ENCODE measurements around the gene RAP1GAP. TPM values are rescaled to one million over a fixed set of nuclear protein-coding genes. Genes with fewer than 3 reads are reported as not detected.
"Not testable (repeated sequence)": the region's sequence is repeated elsewhere in the genome, so short reads cannot be mapped to it uniquely, and the experiment has no call there.

Gene RAP1GAP
- total RNA-seq, 1 experiment from 2014 or later: 7.2 TPM

GRCh38 chr1:21631944-21632887, 36.9 kb downstream of the RAP1GAP start:
- H3K9me3 Mint-ChIP-seq (ENCODE audit: unreplicated experiment): no peaks in the 10 kb centered on the region
- no peaks in the 10 kb centered on the region for H3K36me3 Mint-ChIP-seq (ENCODE audit: insufficient read depth, unreplicated experiment)
- H3K27me3 Mint-ChIP-seq (ENCODE audit: insufficient read depth, unreplicated experiment): no peaks in the 10 kb centered on the region
- no peaks in the 10 kb centered on the region for H3K9me3 ChIP-seq
- H3K4me1 Mint-ChIP-seq (ENCODE audit: low read depth, unreplicated experiment): peaks cover 13% of the 10 kb centered on the region
- intact Hi-C loops (cut with micrococcal nuclease; ENCODE audit: unreplicated experiment): no loop called here
- CTCF ChIA-PET: interaction anchor here (0.6 to 0.9 kb wide), 2 partner anchors 9 to 392 kb away, joined by 4 to 5 read pairs; no protein-coding TSS in a partner anchor
- no peak overlapping the region for H3K27ac Mint-ChIP-seq (ENCODE audit: unreplicated experiment)
- peak; percentile 24 to 50 for DNase-seq
- no peak overlapping the region for H3K4me3 Mint-ChIP-seq (ENCODE audit: unreplicated experiment)
- H3K4me3 ChIP-seq (ENCODE audit: low read depth, low read length): no peak overlapping the region
- H3K4me1 ChIP-seq: peaks cover 19% of the 10 kb centered on the region
- POLR2A ChIA-PET: no interaction called here
- no peaks in the 10 kb centered on the region for H3K27me3 ChIP-seq (replicated peaks; ENCODE audit: control insufficient read depth, insufficient read depth, low read length)
- TF ChIP-seq, protein P1, sequence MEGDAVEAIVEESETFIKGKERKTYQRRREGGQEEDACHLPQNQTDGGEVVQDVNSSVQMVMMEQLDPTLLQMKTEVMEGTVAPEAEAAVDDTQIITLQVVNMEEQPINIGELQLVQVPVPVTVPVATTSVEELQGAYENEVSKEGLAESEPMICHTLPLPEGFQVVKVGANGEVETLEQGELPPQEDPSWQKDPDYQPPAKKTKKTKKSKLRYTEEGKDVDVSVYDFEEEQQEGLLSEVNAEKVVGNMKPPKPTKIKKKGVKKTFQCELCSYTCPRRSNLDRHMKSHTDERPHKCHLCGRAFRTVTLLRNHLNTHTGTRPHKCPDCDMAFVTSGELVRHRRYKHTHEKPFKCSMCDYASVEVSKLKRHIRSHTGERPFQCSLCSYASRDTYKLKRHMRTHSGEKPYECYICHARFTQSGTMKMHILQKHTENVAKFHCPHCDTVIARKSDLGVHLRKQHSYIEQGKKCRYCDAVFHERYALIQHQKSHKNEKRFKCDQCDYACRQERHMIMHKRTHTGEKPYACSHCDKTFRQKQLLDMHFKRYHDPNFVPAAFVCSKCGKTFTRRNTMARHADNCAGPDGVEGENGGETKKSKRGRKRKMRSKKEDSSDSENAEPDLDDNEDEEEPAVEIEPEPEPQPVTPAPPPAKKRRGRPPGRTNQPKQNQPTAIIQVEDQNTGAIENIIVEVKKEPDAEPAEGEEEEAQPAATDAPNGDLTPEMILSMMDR (IDR thresholded peaks at IDR 0.05; ENCODE audit: insufficient read depth in 1 of 2, low read depth in 1 of 2, low read length in 1 of 2, severe bottlenecking in 1 of 2, unreplicated experiment in 1 of 2): no peak
- no TSS peak for BruUV-seq (replicated peaks)
- no peaks in the 10 kb centered on the region for H3K36me3 ChIP-seq (ENCODE audit: control insufficient read depth, insufficient read depth, low read length)

DNA sequence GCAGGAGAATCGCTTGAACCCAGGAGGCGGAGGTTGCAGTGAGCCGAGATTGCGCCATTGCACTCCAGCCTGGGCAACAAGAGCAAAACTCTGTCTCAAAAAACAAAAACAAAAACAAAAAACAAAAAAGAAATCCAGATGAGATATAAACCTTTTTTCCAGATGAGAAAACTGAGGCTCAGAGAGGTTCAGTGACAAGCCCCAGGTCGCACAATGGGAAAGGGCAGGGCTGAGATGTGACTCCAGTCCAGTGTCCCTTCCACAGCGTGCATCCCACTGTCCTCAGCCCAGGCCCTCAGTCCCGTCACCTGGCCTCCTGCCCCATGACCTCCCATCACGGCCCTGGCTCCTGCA, 37.6 kb downstream of the RAP1GAP start:
- H3K4me1 Mint-ChIP-seq (ENCODE audit: low read depth, unreplicated experiment): peaks cover 13% of the 10 kb centered on the region
- POLR2A ChIA-PET; H3K27me3 ChIP-seq (replicated peaks; ENCODE audit: control insufficient read depth, insufficient read depth, low read length); BruUV-seq (replicated peaks); H3K9me3 Mint-ChIP-seq (ENCODE audit: unreplicated experiment); H3K4me3 ChIP-seq (ENCODE audit: low read depth, low read length); H3K4me3 Mint-ChIP-seq (ENCODE audit: unreplicated experiment); H3K36me3 ChIP-seq (ENCODE audit: control insufficient read depth, insufficient read depth, low read length); H3K27me3 Mint-ChIP-seq (ENCODE audit: insufficient read depth, unreplicated experiment); DNase-seq; H3K27ac Mint-ChIP-seq (ENCODE audit: unreplicated experiment); intact Hi-C loops (cut with micrococcal nuclease; ENCODE audit: unreplicated experiment); H3K9me3 ChIP-seq; H3K36me3 Mint-ChIP-seq (ENCODE audit: insufficient read depth, unreplicated experiment): not testable (repeated sequence)
- CTCF ChIA-PET: interaction anchor here (0.6 to 0.9 kb wide), 2 partner anchors 9 to 393 kb away, joined by 4 to 5 read pairs; no protein-coding TSS in a partner anchor
- peaks cover 19% of the 10 kb centered on the region for H3K4me1 ChIP-seq

GRCh38 chr1:21630571-21631343, 38.4 kb downstream of the RAP1GAP start:
- DNase-seq: no peak
- peak overlapping the region; percentile 49 for H3K27ac Mint-ChIP-seq (ENCODE audit: unreplicated experiment)
- no peaks in the 10 kb centered on the region for H3K9me3 Mint-ChIP-seq (ENCODE audit: unreplicated experiment)
- BruUV-seq (replicated peaks): no TSS peak
- no peaks in the 10 kb centered on the region for H3K36me3 Mint-ChIP-seq (ENCODE audit: insufficient read depth, unreplicated experiment)
- ChIA-PET POLR2A (interaction anchor here (0.6 kb wide), 1 partner anchor 166 kb away, joined by 8 read pairs; no protein-coding TSS in a partner anchor), CTCF (no interaction called here)
- H3K4me1 Mint-ChIP-seq (ENCODE audit: low read depth, unreplicated experiment): peaks cover 13% of the 10 kb centered on the region
- no peaks in the 10 kb centered on the region for H3K27me3 ChIP-seq (replicated peaks; ENCODE audit: control insufficient read depth, insufficient read depth, low read length)
- no peaks in the 10 kb centered on the region for H3K9me3 ChIP-seq
- TF ChIP-seq, protein P1 (IDR thresholded peaks at IDR 0.05; ENCODE audit: insufficient read depth in 1 of 2, low read depth in 1 of 2, low read length in 1 of 2, severe bottlenecking in 1 of 2, unreplicated experiment in 1 of 2): no peak
- no peak overlapping the region for H3K4me3 Mint-ChIP-seq (ENCODE audit: unreplicated experiment)
- intact Hi-C loops (cut with micrococcal nuclease; ENCODE audit: unreplicated experiment): no loop called here
- no peaks in the 10 kb centered on the region for H3K27me3 Mint-ChIP-seq (ENCODE audit: insufficient read depth, unreplicated experiment)
- H3K36me3 ChIP-seq (ENCODE audit: control insufficient read depth, insufficient read depth, low read length): no peaks in the 10 kb centered on the region
- H3K4me3 ChIP-seq (ENCODE audit: low read depth, low read length): no peak overlapping the region
- H3K4me1 ChIP-seq: peaks cover 19% of the 10 kb centered on the region
